WTC11 (cell line): ENCODE measurements around the gene ANKRD49.

Source experiments
- CBFB ChIP-seq: sonication (generic); formaldehyde crosslinking; IDR thresholded peaks from 2 replicates; pipeline ENCODE4 v1.8.1; 2022; ENCODE audit warnings: mild to moderate bottlenecking, low read depth, missing genetic modification reagents
- CREB1 ChIP-seq: sonication (generic); formaldehyde crosslinking; IDR thresholded peaks from 2 replicates; pipeline ENCODE4 v1.8.0; 2023; ENCODE audit warnings: mild to moderate bottlenecking, missing genetic modification reagents
- KAT7 ChIP-seq: sonication (generic); formaldehyde crosslinking; IDR thresholded peaks from 2 replicates; pipeline ENCODE4 v1.8.1; 2023; ENCODE audit warnings: missing genetic modification reagents, mild to moderate bottlenecking, borderline replicate concordance
- ZNF121 ChIP-seq: sonication (generic); formaldehyde crosslinking; IDR thresholded peaks from 2 replicates; pipeline ENCODE4 v1.8.0; 2023; ENCODE audit warnings: missing genetic modification reagents
- TF ChIP-seq, protein P1 (sequence below): sonication (generic); formaldehyde crosslinking; IDR thresholded peaks from 2 replicates; pipeline ENCODE4 v1.8.1; 2023; ENCODE audit warnings: mild to moderate bottlenecking, missing genetic modification reagents, moderate library complexity
- TF ChIP-seq, protein P2 (sequence below): fragments of 200-600 bp; IDR thresholded peaks from 2 replicates; pipeline ENCODE4 v1.8.0; 2022; ENCODE audit warnings: antibody characterized with exemption
- TF ChIP-seq, protein P3 (sequence below): sonication (generic); formaldehyde crosslinking; IDR thresholded peaks from 2 replicates; pipeline ENCODE4 v1.8.1; 2023; ENCODE audit warnings: mild to moderate bottlenecking, moderate library complexity, missing genetic modification reagents

DNA sequence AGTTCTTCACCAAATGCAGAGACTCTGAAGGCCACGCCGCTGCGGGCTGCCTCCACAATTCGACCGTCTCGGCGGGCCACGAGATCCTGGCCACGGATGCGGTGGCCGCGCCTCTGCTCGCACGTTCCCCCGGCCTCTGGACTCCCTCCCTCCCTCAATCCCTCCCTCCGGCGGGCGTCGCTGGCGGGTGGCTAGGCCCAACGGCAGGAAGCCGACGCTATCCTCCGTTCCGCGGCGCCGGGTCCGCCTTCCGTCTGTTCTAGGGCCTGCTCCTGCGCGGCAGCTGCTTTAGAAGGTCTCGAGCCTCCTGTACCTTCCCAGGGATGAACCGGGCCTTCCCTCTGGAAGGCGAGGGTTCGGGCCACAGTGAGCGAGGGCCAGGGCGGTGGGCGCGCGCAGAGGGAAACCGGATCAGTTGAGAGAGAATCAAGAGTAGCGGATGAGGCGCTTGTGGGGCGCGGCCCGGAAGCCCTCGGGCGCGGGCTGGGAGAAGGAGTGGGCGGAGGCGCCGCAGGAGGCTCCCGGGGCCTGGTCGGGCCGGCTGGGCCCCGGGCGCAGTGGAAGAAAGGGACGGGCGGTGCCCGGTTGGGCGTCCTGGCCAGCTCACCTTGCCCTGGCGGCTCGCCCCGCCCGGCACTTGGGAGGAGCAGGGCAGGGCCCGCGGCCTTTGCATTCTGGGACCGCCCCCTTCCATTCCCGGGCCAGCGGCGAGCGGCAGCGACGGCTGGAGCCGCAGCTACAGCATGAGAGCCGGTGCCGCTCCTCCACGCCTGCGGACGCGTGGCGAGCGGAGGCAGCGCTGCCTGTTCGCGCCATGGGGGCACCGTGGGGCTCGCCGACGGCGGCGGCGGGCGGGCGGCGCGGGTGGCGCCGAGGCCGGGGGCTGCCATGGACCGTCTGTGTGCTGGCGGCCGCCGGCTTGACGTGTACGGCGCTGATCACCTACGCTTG is 50.2 kb downstream of the ANKRD49 start, which contains the start of gene FUT4:
- TF ChIP-seq, protein P1, sequence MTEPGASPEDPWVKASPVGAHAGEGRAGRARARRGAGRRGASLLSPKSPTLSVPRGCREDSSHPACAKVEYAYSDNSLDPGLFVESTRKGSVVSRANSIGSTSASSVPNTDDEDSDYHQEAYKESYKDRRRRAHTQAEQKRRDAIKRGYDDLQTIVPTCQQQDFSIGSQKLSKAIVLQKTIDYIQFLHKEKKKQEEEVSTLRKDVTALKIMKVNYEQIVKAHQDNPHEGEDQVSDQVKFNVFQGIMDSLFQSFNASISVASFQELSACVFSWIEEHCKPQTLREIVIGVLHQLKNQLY (CRISPR knock-in tag), result no peak
- TF ChIP-seq, protein P2, sequence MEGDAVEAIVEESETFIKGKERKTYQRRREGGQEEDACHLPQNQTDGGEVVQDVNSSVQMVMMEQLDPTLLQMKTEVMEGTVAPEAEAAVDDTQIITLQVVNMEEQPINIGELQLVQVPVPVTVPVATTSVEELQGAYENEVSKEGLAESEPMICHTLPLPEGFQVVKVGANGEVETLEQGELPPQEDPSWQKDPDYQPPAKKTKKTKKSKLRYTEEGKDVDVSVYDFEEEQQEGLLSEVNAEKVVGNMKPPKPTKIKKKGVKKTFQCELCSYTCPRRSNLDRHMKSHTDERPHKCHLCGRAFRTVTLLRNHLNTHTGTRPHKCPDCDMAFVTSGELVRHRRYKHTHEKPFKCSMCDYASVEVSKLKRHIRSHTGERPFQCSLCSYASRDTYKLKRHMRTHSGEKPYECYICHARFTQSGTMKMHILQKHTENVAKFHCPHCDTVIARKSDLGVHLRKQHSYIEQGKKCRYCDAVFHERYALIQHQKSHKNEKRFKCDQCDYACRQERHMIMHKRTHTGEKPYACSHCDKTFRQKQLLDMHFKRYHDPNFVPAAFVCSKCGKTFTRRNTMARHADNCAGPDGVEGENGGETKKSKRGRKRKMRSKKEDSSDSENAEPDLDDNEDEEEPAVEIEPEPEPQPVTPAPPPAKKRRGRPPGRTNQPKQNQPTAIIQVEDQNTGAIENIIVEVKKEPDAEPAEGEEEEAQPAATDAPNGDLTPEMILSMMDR, result no peak
- peak; percentile 44; the same call in 1 of the 2 replicates for TF ChIP-seq KAT7 (CRISPR knock-in tag)
- TF ChIP-seq ZNF121 (CRISPR knock-in tag), result no peak
- TF ChIP-seq CBFB, result 0 out of 2 replicates have a peak, but pooled peaks have one; percentile 37
- TF ChIP-seq CREB1 (CRISPR knock-in tag), result no peak
- TF ChIP-seq, protein P3, sequence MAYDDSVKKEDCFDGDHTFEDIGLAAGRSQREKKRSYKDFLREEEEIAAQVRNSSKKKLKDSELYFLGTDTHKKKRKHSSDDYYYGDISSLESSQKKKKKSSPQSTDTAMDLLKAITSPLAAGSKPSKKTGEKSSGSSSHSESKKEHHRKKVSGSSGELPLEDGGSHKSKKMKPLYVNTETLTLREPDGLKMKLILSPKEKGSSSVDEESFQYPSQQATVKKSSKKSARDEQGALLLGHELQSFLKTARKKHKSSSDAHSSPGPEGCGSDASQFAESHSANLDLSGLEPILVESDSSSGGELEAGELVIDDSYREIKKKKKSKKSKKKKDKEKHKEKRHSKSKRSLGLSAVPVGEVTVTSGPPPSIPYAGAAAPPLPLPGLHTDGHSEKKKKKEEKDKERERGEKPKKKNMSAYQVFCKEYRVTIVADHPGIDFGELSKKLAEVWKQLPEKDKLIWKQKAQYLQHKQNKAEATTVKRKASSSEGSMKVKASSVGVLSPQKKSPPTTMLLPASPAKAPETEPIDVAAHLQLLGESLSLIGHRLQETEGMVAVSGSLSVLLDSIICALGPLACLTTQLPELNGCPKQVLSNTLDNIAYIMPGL (CRISPR knock-in tag), result peak; percentile 83
